GM21529 (cell line): ENCODE measurements around the gene RAB5A.
"Not testable (repeated sequence)": the region's sequence is repeated elsewhere in the genome, so short reads cannot be mapped to it uniquely, and the experiment has no call there.

Experiments used
- ATAC-seq: cut with Tn5 transposase; IDR thresholded peaks from one replicate; pipeline ENCODE4 v1.9.1; 2021; ENCODE audit not compliant: unreplicated experiment

Gene RAB5A

DNA sequence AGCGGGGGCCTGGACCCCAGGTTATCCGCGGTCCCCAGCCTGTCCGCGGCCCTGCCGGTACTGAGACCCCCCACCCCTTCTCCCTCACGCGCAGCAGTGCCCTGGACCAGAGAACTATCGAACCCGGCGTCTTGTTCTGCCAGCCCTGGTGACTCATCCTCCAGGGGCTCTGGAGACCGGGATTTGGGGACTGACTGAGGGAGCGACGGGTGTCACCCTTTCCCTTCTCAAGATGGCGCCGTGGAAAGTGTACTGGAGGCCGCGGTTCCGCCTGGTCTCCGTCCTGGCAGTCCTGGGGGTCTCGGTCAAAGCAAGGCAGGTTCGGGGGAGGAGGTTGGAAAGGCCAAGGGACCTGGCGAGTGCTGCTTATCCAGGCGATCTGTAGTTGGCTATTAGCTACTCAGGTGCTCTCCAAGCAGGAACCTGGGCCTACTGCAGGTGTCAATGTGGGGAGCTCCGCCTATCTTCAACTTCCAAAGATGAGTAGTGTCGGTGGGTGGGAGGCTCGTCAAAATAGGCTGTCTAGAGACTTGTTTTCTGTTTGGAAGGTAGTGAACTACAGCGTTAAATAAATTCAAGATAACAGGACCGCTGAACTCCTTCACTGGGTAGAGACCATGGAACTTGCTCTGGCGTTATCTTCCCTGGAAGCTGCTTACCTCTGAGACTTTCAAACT, 790 bp downstream of the RAB5A start:
- peak; percentile 25 for ATAC-seq

DNA sequence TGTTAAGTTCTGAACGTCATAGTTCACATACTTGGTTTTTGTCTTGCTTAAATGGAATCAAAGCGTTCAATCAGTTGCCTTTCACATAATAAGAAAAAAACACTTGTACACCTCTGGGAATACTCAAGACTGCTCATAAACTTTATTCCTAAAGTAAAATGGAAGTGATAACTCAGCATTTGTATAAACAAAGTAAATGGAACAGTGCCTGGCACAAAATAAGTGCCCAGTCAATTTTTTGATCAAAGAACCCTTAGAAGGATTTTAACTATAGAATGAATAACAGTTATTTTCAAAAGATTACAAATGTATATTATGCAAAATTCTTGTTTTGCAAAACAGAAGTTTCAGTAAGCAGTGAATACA, 1.3 kb downstream of the RAB5A start:
- ATAC-seq, result no peak

DNA sequence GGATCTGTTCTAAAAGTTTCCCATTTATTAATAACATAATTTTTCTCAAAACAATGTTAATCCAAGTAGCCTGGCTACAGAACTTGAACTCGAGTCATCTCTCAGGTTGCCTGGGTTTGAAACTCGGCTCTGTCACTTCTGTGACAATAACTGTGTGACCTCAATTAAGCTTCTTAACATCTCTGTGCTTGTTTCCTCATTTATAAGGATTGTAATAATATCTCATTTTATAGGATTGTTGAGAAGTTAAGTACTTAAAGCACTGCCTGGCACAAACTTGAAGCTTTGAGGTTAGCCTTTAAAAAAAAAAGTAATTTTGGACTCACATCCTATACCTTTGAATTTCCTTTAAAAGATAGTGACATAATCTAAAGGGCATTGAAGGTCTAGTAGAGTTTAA, 3.4 kb downstream of the RAB5A start:
- no peak for ATAC-seq

DNA sequence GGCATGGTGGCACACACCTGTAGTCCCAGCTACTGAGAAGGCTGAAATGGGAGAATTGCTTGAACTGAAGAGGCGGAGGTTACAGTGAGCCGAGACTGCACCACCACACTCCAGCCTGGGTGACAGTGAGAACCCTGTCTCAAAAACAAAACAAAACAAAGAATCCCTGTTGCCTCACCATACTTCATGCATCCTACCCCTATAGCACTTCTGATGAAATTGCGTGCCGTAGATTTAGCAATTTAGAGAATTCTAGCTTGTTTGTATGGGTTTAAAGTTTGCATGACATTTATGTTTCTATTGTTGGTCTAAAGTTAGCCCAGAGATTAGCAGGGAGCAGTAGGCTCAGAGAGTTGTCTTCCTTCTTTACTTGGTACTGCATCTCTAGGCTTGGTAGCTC, 7.8 kb downstream of the RAB5A start:
- no peak for ATAC-seq

DNA sequence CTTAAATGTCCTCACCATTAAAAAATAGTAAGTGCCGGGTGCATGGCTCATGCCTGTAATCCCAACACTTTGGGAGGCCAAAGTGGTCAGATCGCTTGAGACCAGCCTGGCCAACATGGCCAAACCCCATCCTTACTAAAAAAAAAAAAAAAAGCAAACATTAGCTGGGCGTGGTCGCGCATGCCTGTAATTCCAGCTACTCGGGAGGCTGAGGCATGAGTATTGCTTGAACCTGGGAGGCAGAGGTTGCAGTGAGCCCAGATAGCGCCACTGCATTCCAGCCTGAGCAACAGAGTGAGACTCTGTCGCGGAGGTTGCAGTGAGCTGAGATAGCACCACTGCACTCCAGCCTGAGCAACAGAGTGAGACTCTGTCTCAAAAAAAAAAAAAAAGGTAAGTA, 10.5 kb downstream of the RAB5A start:
- ATAC-seq, result not testable (repeated sequence)

DNA sequence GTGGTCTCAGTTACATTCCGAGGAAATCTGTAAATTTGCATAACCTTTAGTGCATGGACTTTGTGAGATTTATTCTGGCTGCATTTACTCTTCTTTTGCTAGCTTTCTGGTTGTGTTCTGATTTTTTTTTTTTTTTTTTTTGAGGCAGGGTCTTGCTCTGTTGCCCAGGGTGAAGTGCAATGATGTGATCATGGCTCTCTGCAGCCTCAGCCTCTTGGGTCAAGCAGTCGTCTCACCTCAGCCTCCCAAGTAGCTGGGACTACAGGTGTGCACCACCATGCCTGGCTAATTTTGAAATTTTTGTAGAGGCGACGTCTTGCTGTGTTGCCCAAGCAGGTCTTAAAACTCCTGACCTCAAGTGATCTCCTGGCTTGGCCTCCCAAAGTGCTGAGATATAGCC, 12.6 kb downstream of the RAB5A start:
- no peak for ATAC-seq

DNA sequence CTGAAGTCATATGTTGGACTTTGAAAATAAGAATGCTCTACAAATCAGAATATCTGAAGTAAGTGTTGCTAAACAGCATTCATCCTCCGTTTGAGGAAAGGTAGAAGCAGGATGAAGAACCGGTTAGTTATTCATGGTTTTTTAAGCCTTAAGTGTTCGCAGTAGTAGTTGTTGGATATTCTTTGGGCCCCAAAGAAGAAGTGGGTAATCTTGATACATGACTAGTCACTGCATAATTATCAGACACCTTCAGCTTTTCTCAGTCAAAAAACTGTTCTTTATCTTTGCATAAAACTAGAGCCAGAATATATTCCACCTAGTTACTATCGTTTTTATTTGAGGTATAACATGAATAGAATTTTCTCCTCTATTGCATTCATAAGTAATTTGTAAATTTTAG, 13.8 kb downstream of the RAB5A start:
- no peak for ATAC-seq

DNA sequence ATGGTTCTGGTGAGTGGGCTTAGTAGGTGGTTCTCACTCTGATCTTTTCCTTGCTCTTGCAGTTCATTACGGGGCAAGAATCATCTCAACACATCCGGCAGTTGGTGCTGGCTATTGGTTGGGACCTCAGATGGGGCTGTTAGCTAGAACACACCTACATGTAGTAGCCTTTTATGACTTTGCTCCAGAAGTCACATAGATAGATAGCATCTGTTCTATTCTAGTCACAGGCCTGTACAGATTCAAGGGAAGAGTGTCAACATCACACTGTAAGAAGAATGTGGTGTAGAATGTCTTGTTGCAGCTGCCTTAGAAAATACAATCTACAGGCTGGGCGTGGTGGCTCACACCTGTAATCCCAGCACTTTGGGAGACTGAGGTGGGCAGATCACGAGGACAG, 15.1 kb downstream of the RAB5A start:
- ATAC-seq, result no peak

DNA sequence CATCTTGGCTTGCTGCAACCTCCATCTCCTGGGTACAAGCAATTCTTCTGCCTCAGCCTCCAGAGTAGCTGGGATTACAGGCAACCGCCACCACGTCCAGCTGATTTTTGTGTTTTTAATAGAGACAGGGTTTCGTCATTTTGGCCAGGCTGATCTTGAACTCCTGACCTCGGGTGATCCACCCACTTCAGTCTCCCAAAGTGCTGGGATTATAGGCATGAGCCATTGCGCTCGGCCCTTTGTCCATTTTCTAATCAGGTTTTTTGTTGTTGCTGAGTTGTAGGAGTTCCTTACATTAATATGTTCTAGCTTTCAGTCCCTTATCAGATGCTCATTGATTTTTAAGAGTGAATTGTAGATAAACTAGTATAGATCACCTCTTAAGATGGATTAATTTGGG, 20.3 kb downstream of the RAB5A start:
- no peak for ATAC-seq

DNA sequence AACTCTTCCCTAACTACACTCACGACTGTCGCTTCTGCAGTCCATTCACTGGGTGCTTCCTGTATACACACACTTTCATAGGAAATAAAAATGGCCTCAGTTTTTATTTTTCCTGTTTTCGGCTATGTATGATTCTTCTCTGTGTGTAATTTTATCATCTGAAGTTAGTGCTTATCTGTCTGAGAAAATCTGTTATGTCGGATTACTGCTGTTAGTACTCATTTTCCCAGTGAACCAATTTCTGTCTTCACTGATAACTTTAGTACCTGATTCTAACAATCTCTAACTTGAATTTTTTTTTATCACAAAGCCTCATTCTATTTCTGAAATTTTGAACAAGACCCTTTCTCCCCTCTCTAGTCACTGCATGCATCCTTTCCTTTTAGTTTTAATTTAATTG, 20.9 kb downstream of the RAB5A start:
- no peak for ATAC-seq

DNA sequence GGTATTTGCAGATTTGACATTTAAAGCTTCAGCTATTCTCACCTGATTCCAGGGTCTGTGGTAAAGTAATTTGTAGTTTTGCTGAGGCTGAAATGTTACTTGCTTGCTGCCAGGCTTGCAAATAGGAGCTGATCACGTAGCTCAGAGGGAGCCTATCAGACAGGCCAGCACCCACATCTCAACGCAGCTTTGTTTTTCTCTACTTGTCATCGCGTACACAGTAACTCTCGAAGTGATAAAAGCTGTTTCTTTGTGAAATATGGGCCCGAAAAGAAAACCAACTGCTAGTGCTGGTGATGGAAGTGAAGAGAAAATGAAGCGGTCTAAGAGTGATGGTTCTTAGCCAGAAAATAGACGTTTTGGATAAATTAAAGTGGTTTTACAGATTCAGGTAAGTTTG, 23.4 kb downstream of the RAB5A start:
- ATAC-seq, result no peak

DNA sequence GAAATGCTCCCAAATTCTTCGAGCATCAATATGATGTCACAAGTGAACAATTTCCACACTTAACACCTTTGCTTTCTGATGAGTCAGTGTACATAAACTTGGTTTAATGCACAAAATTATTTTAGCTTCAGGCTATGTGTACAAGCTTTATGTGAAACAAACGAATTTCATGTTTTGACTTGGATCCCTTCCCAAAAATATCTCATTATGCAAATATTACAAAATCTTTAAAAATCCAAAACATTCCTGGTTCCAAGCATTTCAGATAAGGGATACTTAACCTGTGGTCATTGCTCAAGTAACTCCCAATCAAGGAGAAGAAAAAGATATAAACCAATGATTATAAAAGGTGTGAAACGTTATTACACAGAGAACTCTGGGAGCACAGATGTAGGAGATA, 25.2 kb downstream of the RAB5A start:
- ATAC-seq, result no peak

DNA sequence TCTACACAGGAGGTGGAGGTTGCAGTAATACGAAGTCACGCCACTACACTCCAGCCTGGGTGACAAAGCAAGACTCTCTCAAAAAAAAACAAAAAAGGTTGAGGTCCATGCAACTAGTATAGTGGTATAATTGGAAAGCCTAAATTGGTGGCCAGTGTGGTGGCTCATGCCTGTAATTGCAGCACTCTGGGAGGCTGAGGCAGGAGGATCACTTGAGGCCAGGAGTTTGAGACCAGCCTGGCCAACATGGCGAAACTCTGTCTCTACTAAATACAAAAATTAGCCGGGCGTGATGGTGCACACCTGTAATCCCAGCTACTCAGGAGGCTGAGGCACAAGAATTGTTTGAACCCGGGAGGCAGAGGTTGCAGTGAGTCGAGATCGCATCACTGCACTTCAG, 42.0 kb downstream of the RAB5A start:
- not testable (repeated sequence) for ATAC-seq

DNA sequence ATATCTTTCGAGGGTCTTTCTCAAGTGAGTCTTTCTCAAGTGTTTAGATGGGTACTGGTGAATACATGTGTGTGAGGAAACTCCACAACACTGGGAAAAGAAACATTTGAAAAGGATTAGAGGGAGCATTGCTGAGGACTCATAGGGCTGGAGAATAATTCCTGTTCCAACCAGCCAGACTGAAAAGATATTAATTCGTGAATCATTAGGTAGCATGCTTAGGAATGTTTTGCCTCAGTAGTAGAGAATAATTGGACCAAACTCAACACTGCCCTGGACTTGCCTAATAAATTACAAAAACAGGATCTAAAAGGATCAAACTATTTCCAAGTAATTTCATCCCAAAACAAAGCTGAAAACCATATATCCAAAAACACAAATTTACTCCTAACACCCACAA, 47.9 kb downstream of the RAB5A start:
- ATAC-seq, result no peak

DNA sequence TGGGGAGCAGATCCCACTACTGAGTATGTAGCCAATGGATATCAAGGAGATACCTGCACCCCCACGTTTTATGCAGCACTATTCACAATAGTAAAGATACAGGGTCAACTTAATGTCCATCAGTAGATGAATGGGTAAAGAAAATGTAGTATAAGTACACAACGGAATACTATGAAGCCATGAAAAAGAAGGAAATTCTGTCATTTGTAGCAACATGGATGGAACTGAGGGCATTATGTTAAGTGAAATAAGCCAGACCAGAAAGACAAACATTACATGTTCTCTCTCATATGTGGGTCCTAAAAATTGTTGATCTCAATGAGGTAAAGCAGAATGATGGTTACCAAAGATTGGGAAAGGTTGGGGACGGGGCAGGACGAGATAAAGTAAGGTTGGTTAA, 50.6 kb downstream of the RAB5A start:
- no peak for ATAC-seq

DNA sequence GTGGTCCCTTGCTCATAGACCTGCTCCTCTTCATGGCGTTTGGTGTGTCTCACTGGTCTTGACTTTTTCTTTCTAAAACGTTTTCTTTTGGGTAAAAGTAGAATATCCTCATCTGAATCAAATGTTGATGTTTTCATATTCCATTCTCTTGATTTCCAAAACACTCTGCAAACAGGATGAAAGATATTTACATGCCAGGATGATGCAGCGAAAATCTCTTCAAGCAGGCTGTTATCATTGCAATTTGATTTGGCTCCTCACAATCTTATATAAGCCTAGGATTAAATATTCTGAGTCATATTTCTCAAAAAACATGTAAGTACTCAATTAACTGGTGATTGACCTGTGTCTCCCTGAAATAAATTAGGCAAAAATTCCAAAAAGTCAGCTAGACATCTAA, 55.0 kb downstream of the RAB5A start:
- no peak for ATAC-seq

DNA sequence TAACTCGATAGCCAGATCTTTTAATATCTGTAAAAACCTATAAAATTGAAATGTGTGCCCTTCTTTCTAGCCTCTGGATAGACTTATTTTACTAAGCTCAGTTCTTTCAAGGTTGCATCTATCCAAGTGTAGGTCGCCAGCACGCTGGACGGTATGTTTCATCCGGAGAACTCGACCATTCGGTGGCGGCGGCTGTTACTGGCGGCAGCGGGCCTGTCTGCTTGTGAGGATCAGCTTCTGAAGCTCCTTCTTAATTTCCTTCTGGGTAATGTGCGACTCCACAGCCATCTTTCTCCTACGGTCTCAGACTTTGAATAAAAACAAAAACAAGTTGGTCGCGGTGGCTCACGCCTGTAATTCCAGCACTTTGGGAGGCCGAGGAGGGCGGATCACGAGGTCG, 61.1 kb downstream of the RAB5A start:
- no peak for ATAC-seq

DNA sequence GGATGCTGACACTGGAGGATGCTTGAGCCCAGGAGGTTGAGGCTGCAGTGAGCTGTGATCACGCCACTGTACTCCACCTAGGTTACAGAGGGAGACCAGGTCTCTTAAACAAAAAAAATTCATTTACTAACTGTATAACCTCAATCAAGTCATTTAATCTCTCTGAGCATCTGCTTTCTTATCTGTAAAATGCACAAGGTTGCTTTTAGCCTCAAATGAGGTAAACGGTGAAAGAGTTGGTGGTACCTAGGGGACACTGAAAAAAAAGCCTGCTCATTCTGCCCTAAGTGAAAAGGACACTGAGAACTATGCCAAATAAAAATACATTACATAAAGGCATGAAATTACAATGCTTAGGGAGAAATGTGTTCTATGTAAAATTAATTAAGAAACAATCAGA, 61.7 kb downstream of the RAB5A start:
- no peak for ATAC-seq

DNA sequence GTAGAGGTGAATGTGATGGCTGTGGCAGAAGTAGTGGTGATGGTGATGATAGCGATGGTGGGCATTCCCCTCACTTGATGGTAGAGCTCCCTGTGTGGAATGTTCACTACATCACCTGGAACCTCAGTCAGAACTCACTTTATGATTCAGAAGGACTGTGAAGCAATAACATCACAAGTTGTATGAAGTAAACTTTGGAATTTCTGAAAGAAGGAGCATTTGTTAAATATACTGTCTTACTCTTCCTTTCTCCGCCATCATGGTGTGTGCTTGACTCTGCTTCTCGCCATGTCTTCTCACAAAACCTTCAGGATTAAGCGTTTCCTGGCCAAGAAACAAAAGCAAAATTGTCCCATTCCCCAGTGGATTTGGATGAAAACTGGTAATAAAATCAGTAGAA, 65.3 kb downstream of the RAB5A start, which contains the start of gene PP2D1:
Gene PP2D1 (minus strand): TSS at position 101 of the 400 bp plus-strand sequence. CDS start 192 bp downstream, outside the sequence.
- no peak for ATAC-seq

DNA sequence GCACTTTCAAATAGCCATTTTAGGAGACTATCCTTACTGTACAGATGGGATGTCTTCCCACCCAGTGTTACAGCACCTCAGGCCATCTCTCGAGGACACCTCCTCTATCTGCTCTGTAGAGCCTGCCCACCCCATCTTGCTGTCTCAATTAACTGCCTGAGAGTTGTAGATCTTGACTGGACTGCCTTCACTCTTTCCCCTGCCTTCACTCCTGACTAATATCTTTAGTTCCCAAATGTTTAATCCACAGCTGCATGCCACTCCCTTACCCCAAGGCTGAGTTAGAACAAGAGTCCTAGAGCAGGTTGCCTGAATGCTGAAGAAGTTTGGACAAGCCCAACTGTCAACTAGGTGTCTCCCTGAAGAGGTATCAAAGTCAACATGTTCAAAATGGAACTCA, 66.5 kb downstream of the RAB5A start:
- no peak for ATAC-seq

DNA sequence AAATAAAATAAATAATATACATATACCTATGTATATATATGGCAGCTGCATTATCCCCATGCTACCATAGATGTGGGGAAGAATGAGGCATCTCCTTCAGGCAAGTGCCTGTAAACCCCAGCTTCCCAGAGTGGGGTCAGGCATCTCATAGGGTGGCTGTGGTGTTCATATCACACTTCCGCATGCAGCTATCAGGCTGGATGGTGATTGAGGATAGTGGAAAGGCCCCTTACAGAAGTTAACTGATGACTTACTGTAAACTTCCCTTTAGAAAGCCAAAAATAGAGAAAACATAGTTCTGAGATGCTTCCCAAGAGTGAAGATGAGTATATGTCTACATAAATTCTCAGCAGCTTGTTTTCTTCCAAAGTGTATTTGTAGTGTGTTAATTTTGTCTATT, 68.6 kb downstream of the RAB5A start:
- no peak for ATAC-seq

DNA sequence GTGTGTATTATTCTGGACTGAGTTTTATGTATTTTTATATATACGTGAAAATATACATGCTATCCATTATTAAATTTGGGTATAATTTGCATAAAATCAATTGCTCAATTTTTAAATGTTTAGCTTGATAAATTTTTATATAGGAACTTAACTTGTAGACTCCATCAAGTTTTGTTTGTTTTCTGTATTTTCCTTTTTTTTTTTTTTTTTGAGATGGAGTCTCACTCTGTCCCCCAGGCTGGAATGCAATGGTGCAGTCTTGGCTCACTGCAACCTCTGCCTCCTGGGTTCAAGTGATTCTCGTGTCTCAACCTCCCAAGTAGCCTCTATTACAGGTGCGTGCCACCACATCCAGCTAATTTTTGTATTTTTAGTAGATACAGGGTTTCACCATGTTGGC, 69.2 kb downstream of the RAB5A start:
- ATAC-seq, result not testable (repeated sequence)

DNA sequence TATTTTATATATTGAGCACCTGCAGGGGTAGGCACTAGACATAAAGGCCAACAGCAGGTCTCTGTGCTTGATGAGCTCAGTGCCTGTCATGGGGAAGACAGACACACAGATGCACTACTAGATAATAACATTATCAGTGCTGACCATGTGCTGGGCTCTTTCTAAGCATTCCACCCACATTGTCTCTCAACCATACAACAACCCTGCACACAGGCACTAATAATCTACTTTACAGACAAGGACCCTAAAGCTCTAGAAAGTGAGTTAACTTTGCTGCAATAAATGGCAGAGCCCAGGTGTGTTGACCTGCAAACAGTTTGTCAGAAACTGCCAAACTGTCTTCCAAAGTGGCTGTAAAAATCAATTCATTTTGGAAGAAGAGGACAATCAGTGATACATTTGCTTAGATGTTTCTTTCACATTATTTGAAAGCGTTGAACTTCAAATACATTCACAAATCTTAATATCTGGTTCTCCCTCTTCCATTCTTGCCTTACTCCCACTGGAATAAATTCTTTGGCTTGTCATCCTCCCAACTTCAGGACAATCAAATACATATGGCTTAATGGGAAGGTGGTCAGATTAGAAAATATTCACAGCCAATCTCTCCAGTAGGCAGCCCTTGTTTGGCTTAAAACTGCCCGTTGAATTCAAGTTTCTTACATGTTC, 76.2 kb downstream of the RAB5A start:
- no peak for ATAC-seq
